Measurements from ENCODE around the gene DNAH10.
A peak's percentile ranks its signal among the peaks of the same experiment; 100 is the strongest.

DNAH10 gene

GRCh38 chr12:123761841-123762714 lies at the start of gene DNAH10:
Gene DNAH10, plus strand, starts transcription at chr12:123762301. Its CDS starts 36 bp downstream, at chr12:123762337.
- DNase-seq: peak; percentile 28

- DNase-seq: no peak
Measured at GRCh38 chr12:123712780-123713319, 49.3 kb upstream of the DNAH10 start.

- DNase-seq: no peak
Measured at GRCh38 chr12:123713398-123713797, 48.7 kb upstream of the DNAH10 start.

GRCh38 chr12:123713823-123714585 lies 48.1 kb upstream of the DNAH10 start:
- DNase-seq: peak; percentile 69

- DNase-seq: no peak
Measured at GRCh38 chr12:123715195-123715594, 46.9 kb upstream of the DNAH10 start.

GRCh38 chr12:123717350-123717749 lies 44.8 kb upstream of the DNAH10 start:
- no peak for DNase-seq

GRCh38 chr12:123720141-123720814 lies 41.8 kb upstream of the DNAH10 start:
- DNase-seq: no peak

- no peak for DNase-seq
Measured at GRCh38 chr12:123721245-123721644, 40.9 kb upstream of the DNAH10 start.

- DNase-seq: peak; percentile 37
Measured at GRCh38 chr12:123723011-123723410, 39.1 kb upstream of the DNAH10 start.

GRCh38 chr12:123723765-123724164 lies 38.3 kb upstream of the DNAH10 start:
- peak; percentile 26 for DNase-seq

GRCh38 chr12:123726244-123726643 lies 35.9 kb upstream of the DNAH10 start:
- no peak for DNase-seq

- no peak for DNase-seq
Measured at GRCh38 chr12:123726962-123727361, 35.1 kb upstream of the DNAH10 start.

GRCh38 chr12:123727878-123728277 lies 34.2 kb upstream of the DNAH10 start:
- DNase-seq: no peak

GRCh38 chr12:123731596-123731995 lies 30.5 kb upstream of the DNAH10 start:
- no peak for DNase-seq

GRCh38 chr12:123732251-123732650 lies 29.9 kb upstream of the DNAH10 start:
- DNase-seq: no peak

GRCh38 chr12:123733229-123733628 lies 28.9 kb upstream of the DNAH10 start:
- DNase-seq: no peak

GRCh38 chr12:123734268-123734667 lies 27.8 kb upstream of the DNAH10 start:
- DNase-seq: no peak

GRCh38 chr12:123741937-123742572 lies 20.0 kb upstream of the DNAH10 start:
- peak; percentile 57 for DNase-seq

GRCh38 chr12:123743002-123743401 lies 19.1 kb upstream of the DNAH10 start:
- DNase-seq: peak; percentile 95

- DNase-seq: no peak
Measured at GRCh38 chr12:123744836-123745235, 17.3 kb upstream of the DNAH10 start.

- DNase-seq: no peak
Measured at GRCh38 chr12:123747309-123747708, 14.8 kb upstream of the DNAH10 start.

GRCh38 chr12:123748161-123748560 lies 13.9 kb upstream of the DNAH10 start:
- peak; percentile 74 for DNase-seq

GRCh38 chr12:123748661-123749060 lies 13.4 kb upstream of the DNAH10 start:
- no peak for DNase-seq
